ENCODE measurements around the gene NLRC5. TPM values are rescaled to one million over a fixed set of nuclear protein-coding genes. Genes with fewer than 3 reads are reported as not detected.
"Not testable (repeated sequence)": the region's sequence is repeated elsewhere in the genome, so short reads cannot be mapped to it uniquely, and the experiment has no call there.

Gene NLRC5
- total RNA-seq, 1 donor from 2014 or later, result 6.4 TPM

DNA sequence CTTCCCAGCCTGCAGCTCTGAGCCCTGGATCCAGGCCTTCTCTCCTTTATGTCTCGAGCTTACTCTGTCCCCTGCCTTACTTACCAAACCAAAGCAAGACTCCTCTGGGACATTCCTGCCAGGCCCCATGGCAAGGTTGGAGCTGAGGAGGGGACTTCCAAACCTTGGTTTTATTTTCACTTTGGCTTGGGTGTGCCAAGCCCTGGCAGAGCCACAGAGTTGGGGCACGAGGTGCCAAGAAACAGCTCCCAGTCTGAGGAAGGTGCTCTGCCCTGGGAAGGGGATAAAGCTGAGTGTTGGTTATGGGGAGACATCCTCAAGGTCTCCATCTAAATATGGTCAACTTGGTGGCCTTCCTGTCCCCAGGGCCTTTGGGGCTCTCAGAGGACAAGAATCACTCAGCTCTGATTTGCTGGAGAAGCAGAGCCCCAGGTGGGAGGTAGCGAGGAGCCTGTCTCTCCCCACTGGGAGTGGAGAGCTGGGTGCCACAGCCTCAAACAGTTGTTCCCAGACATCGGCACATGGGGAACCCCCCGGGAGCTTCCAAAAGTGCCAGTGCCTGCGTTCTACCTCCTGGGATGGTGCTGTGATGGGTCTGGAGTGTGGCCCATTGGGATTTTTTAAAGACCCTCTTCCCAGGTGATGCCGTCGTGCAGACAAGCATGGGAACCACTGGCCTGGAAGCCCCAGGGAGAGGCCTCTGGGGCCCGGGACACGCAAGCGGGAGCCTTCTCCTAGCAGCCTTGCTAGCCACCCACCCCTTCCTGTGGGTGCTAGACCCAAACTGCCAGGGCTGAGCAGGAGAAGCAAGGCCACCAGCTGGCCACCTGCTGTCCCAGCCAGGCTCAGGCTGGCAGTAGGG, 10.3 kb downstream of the NLRC5 start:
- DNase-seq (ENCODE audit: low spot score) (no peak), ATAC-seq (peak; percentile 19)

GRCh38 chr16:57000271-57001025, 11.1 kb downstream of the NLRC5 start:
- ATAC-seq, result no peak
- no peak for DNase-seq (ENCODE audit: low spot score)

- DNase-seq (ENCODE audit: low spot score), result no peak
- peak; percentile 23 for ATAC-seq
Measured at GRCh38 chr16:57001026-57001679, 11.8 kb downstream of the NLRC5 start.

DNA sequence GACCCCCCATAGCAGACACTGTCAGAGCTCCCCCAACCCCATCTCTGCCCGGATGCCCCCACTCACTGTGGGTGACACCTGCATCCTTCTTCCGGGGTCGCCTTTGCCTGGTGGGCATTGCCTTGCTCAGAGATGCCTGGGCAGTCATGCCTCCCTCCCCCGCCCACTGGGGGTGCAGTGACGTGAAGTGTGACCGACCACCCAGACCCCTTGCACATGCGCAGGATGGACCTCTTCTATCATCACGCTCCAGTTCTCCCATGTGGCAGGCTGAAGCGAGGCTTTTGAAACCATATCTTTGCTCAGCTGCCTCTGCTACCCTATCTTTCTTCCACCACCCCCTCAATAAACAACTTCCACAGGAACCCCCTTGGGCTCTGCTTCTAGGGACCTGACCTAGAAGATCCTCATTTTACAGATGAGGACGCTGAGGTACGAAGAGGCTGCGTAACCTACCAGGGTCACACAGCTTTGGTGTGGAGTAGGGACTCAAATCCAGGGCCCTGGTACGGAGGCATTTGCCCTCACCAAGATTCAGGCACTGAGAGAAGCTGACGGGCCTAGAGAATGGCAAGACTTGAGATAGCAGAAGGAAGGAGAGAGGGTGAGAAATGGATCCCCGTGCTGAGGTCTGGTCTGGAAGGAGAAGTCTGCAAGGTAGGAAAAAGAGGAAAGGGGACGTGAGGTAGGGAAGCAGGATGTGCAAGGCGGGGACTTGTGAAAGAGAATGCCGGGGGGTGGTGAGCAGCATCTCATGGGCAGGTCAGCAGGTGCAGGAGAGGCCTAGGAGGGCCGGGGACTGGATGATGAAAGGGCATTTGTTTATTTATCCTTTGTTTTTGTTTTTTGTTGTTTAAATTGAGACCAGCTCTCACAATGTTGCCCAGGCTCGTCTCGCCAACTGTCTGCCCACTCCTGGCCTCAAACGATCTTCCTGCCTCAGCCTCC, 14.4 kb downstream of the NLRC5 start:
- ATAC-seq (no peak), DNase-seq (ENCODE audit: low spot score) (no peak)

- ATAC-seq (no peak), DNase-seq (ENCODE audit: low spot score) (no peak)
Measured at GRCh38 chr16:57004387-57005250, 15.3 kb downstream of the NLRC5 start.

GRCh38 chr16:57005597-57005996, 16.2 kb downstream of the NLRC5 start:
- ATAC-seq; DNase-seq (ENCODE audit: low spot score): not testable (repeated sequence)

DNA sequence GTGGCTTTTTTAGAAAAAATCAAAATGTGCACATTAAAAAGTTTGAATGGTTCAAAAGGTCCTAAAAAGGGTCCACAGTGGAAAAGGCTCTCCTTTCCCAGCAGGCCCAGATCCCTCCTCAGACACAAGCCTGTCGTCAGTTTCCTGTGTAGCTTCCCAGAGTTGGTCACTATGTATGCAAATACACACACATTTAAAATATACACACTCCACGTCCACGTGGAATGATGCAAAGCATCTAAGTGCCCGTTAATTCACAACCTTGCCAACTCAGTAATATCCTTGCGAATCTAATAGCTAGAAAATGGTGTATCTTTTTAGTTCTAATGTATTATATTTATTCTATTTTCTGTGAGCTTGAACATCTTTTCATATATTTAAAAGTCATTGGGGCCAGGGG, 17.7 kb downstream of the NLRC5 start:
- DNase-seq (ENCODE audit: low spot score) (no peak), ATAC-seq (no peak)

GRCh38 chr16:57007530-57007929, 18.2 kb downstream of the NLRC5 start:
- DNase-seq (ENCODE audit: low spot score) (no peak), ATAC-seq (no peak)

GRCh38 chr16:57008440-57008839, 19.1 kb downstream of the NLRC5 start:
- DNase-seq (ENCODE audit: low spot score) (no peak), ATAC-seq (no peak)

GRCh38 chr16:57009643-57010170, 20.4 kb downstream of the NLRC5 start:
- DNase-seq (ENCODE audit: low spot score) (no peak), ATAC-seq (no peak)

DNA sequence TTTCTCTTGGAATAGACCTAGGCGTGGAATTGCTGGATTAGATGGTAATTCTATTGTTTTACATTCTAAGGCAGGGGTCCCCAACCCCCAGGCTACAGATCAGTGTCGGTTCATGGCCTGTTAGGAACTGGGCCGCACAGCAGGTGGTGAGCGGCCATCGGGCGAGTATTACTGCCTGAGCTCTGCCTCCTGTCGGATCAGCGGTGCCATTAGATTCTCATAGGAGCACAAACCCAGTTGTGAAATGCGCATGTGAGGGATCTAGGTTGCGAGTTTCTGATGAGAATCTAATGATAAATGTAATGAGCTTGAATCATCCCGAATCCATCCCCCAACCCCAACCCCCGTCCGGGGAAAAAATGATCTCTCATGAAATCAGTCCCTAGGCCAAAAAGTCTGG, 23.0 kb downstream of the NLRC5 start:
- no peak for DNase-seq (ENCODE audit: low spot score)
- no peak for ATAC-seq

DNA sequence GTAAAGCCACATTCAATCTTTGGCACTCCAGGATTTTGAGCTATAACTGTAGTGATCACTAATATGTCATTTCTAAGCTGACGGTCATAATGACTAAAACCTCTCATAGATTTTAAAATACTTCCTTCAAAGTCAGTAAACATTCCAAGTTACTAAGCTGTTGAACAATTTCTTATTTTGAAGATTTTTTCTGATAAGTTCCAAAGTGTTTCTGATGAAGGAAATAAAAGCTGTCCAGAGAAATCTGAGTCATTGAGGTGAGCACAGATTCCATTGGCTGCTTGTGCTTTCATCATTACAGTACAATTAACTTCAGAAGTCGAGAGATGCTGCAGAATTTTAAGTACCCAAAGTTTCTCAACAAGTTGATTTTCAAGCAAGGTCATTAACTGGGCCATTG, 23.9 kb downstream of the NLRC5 start:
- DNase-seq (ENCODE audit: low spot score), result no peak
- no peak for ATAC-seq

- ATAC-seq, result no peak
- DNase-seq (ENCODE audit: low spot score), result no peak
Measured at GRCh38 chr16:57013902-57014301, 24.5 kb downstream of the NLRC5 start.

DNA sequence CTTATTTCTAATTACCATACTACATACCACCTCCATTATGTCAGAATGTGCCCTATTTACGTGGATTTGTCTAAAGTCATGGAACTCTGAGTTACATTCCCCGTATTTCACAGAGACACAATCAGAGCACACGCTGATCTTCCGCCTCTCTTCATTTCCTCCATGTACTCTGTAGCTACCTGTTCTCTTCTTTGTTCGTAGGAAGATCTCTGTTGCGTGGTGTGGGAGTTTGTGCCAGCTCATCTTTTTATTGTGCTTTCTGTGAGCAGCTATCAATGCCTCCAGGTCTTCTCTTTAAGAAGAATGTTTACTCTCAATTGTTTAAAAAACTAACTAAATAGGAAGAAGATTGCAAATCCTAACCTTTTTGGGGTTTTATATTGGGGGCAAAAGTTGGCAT, 26.9 kb downstream of the NLRC5 start:
- no peak for DNase-seq (ENCODE audit: low spot score)
- ATAC-seq, result no peak

DNA sequence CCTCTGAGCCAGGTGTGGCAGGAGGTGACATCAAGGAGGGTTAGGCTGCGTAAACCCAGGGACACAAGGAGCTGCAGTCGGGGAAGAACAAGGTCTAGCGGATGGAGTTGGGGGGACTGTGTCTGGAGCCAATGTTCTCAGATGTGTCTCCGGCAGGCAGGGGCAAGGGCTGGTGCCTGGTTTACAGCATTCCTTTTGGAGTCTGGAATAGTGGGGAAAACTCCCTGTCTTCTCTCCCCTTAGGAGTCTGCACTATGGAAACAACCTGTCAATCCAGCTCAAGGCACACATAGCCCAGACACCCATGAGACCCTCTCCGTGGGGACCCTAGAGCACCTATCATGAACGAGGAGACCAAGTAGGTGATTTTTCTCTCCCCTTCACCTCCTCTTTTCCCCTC, 27.5 kb downstream of the NLRC5 start:
- ATAC-seq (no peak), DNase-seq (ENCODE audit: low spot score) (no peak)

DNA sequence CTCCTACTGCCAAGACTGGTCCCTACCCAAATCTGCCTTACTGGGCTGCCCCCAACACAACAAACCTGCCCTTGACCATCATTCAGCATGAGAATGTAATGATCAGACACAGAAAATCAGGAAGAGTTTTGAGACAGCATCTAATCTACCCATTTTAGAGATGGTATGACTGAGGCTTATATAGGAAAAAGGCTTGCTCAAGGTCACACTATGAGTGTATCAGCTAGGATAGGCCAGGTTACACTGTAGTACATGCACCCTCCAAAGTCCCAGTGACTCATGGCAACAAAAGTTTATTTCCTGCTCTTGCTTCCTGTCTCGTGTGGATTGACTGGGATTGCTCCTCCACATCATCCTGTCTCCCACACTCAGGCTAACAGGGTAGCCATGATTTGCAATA, 27.9 kb downstream of the NLRC5 start:
- ATAC-seq (no peak), DNase-seq (ENCODE audit: low spot score) (no peak)

GRCh38 chr16:57019746-57020145, 30.4 kb downstream of the NLRC5 start:
- ATAC-seq, result no peak

DNA sequence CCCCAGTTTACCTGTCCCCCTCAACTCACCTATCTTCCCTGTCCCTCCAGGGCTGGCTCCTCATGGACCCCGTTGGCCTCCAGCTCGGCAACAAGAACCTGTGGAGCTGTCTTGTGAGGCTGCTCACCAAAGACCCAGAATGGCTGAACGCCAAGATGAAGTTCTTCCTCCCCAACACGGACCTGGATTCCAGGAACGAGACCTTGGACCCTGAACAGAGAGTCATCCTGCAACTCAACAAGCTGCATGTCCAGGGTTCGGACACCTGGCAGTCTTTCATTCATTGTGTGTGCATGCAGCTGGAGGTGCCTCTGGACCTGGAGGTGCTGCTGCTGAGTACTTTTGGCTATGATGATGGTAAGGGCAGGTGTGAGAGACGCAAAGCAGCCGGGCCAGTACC, 31.3 kb downstream of the NLRC5 start:
- ATAC-seq, result no peak

More at GRCh38 chr16:57019746-57020145, 30.4 kb downstream of the NLRC5 start:
- DNase-seq (ENCODE audit: low spot score), result no peak

DNA sequence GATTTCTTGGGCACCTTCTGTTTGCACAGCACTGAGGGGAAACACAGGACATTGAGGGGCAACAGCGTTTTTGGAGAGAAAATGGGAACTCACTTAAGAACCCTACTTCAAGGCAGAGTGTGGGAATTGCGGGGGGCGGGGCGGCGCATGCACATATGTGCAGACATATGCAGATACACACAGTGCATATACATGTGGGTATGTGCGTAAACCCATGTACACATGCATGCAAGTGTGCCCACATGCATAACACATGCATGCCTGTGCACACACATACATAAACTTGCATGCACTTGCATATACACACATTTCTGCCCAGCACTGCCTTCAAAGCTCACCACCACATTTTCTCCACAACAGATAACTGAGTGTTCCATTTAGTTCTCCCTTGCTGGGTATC, 32.4 kb downstream of the NLRC5 start:
- ATAC-seq (no peak), DNase-seq (ENCODE audit: low spot score) (no peak)

More for the DNA sequence above, 31.3 kb downstream of the NLRC5 start:
- no peak for DNase-seq (ENCODE audit: low spot score)

Measured in left lobe of liver (tissue), 2 donors.